Vagina (tissue), 2 donors: ENCODE data around the gene NIPA2. TPM values are rescaled to one million over a fixed set of nuclear protein-coding genes. Genes with fewer than 3 reads are reported as not detected.

Experiments
- DNase-seq, 2 donors: peaks; one replicate each; pipeline ENCODE4 v3.0.0-alpha.2; 2017; ENCODE audit errors: extremely low spot score in 2 of 2
- H3K27ac ChIP-seq: fragments of 200-600 bp; sonication (generic); one replicate; pipeline ENCODE4 v1.5.1; 2019
- H3K27me3 ChIP-seq: fragments of 200-600 bp; sonication (generic); one replicate; pipeline ENCODE4 v1.5.1; 2019
- H3K36me3 ChIP-seq, 2 donors: fragments of 200-600 bp; sonication (generic); one replicate each; pipeline ENCODE4 v1.5.1; 2017 to 2019
- H3K4me1 ChIP-seq: fragments of 200-600 bp; sonication (generic); one replicate; pipeline ENCODE4 v1.5.1; 2019
- H3K4me3 ChIP-seq, 2 donors: fragments of 200-600 bp; sonication (generic); 1 replicate in 1 of 2; 2 replicates in 1 of 2; pipeline ENCODE4 v1.5.1; 2016 to 2019
- H3K9me3 ChIP-seq: fragments of 200-600 bp; sonication (generic); one replicate; pipeline ENCODE4 v1.5.1; 2019
- POLR2A ChIP-seq, 2 donors: fragments of 450-650 bp; IDR thresholded peaks; one replicate each; pipeline ENCODE4 v1.6.1; 2017; ENCODE audit warnings: antibody characterized with exemption in 2 of 2, mild to moderate bottlenecking in 2 of 2, moderate library complexity in 2 of 2
- POLR2AphosphoS5 ChIP-seq, 2 donors: sonication (generic); formaldehyde crosslinking; IDR thresholded peaks; one replicate each; pipeline ENCODE4 v1.9.0; 2017; ENCODE audit warnings: antibody characterized with exemption in 2 of 2, mild to moderate bottlenecking in 2 of 2, low read depth in 1 of 2; ENCODE audit not compliant: insufficient read depth in 1 of 2
- intact Hi-C: fragments of 100-400 bp; cut with DNase I; formaldehyde crosslinking; loops from one replicate; pipeline ENCODE4 v1.15.1; 2023
- total RNA-seq: library from RNA; depleted of rRNA; stranded (reverse); fragments of >200 nt; gene quantifications from one replicate; pipeline ENCODE4 v1.2.3, GENCODE V29; 2016
- TF ChIP-seq, protein P1 (sequence below), 3 experiments: fragments of 450-650 bp in 2 of 3; fragments of 200-600 bp in 1 of 3; sonication (generic) in 1 of 3; IDR thresholded peaks; one replicate each; pipeline ENCODE4 v1.5.1; 2017 to 2019; ENCODE audit warnings: antibody characterized with exemption in 3 of 3, mild to moderate bottlenecking in 2 of 3, moderate library complexity in 2 of 3

The NIPA2 gene
- total RNA-seq, 1 donor from 2014 or later: 23.1 TPM

- TF ChIP-seq, protein P1, sequence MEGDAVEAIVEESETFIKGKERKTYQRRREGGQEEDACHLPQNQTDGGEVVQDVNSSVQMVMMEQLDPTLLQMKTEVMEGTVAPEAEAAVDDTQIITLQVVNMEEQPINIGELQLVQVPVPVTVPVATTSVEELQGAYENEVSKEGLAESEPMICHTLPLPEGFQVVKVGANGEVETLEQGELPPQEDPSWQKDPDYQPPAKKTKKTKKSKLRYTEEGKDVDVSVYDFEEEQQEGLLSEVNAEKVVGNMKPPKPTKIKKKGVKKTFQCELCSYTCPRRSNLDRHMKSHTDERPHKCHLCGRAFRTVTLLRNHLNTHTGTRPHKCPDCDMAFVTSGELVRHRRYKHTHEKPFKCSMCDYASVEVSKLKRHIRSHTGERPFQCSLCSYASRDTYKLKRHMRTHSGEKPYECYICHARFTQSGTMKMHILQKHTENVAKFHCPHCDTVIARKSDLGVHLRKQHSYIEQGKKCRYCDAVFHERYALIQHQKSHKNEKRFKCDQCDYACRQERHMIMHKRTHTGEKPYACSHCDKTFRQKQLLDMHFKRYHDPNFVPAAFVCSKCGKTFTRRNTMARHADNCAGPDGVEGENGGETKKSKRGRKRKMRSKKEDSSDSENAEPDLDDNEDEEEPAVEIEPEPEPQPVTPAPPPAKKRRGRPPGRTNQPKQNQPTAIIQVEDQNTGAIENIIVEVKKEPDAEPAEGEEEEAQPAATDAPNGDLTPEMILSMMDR (IDR thresholded peaks at IDR 0.05): no peak
- no peak for TF ChIP-seq POLR2AphosphoS5 (IDR thresholded peaks at IDR 0.05; ENCODE audit: insufficient read depth in 1 of 2, low read depth in 1 of 2)
- TF ChIP-seq POLR2A (IDR thresholded peaks at IDR 0.05): no peak
- no peaks in the 10 kb centered on the region for H3K27me3 ChIP-seq
- intact Hi-C loops: no loop called here
- H3K9me3 ChIP-seq: no peaks in the 10 kb centered on the region
- no peak overlapping the region for H3K4me3 ChIP-seq
- no peaks in the 10 kb centered on the region for H3K4me1 ChIP-seq
- H3K36me3 ChIP-seq: peaks cover under 1 to 89% of the 10 kb centered on the region in 2 donors
- no peak overlapping the region for H3K27ac ChIP-seq
- DNase-seq: no peak
Measured at GRCh38 chr15:22874256-22874655, 35.8 kb downstream of the NIPA2 start.

GRCh38 chr15:22874966-22875365, 36.5 kb downstream of the NIPA2 start:
- TF ChIP-seq POLR2AphosphoS5 (IDR thresholded peaks at IDR 0.05; ENCODE audit: insufficient read depth in 1 of 2, low read depth in 1 of 2): no peak
- TF ChIP-seq, protein P1 (IDR thresholded peaks at IDR 0.05): no peak
- TF ChIP-seq POLR2A (IDR thresholded peaks at IDR 0.05): no peak
- Histone ChIP-seq H3K4me1 (no peaks in the 10 kb centered on the region), H3K27ac (no peak overlapping the region), H3K36me3 (peaks cover 0 to 88% of the 10 kb centered on the region in 2 donors), H3K4me3 (no peak overlapping the region), H3K27me3 (no peaks in the 10 kb centered on the region), H3K9me3 (no peaks in the 10 kb centered on the region)
- intact Hi-C loops: no loop called here
- DNase-seq: no peak

DNA sequence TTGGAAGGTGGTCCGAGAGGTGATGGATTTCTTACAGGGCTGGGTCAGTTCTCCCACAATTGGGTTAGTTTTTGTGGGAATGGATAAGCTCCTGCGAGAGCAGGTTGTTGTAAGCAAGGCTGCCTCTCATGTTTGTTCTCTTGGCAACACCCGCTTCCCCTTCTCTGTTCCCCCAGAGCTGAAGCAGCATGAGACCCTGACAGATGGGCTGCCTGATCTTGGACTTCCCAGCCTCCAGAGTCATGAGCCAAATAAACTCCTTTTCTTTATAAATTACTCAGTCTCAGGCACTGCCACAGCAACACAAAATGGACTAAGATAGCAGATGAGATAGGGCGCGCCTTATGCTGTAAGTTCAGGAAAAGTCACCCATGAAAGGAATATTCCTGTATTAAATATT, 38.7 kb downstream of the NIPA2 start:
- no peaks in the 10 kb centered on the region for H3K9me3 ChIP-seq
- H3K4me1 ChIP-seq: no peaks in the 10 kb centered on the region
- peaks cover 4 to 87% of the 10 kb centered on the region in 2 donors for H3K36me3 ChIP-seq
- no peak for DNase-seq
- H3K27me3 ChIP-seq: no peaks in the 10 kb centered on the region
- H3K27ac ChIP-seq: no peak overlapping the region
- H3K4me3 ChIP-seq: no peak overlapping the region
- TF ChIP-seq POLR2A (IDR thresholded peaks at IDR 0.05) (no peak), POLR2AphosphoS5 (IDR thresholded peaks at IDR 0.05; ENCODE audit: insufficient read depth in 1 of 2, low read depth in 1 of 2) (no peak)
- TF ChIP-seq, protein P1 (IDR thresholded peaks at IDR 0.05): no peak
- intact Hi-C loops: no loop called here

GRCh38 chr15:22877607-22878006, 39.1 kb downstream of the NIPA2 start:
- H3K9me3 ChIP-seq: no peaks in the 10 kb centered on the region
- H3K27ac ChIP-seq: no peak overlapping the region
- no peak overlapping the region for H3K4me3 ChIP-seq
- peaks cover 4 to 88% of the 10 kb centered on the region in 2 donors for H3K36me3 ChIP-seq
- no peaks in the 10 kb centered on the region for H3K27me3 ChIP-seq
- no peaks in the 10 kb centered on the region for H3K4me1 ChIP-seq
- intact Hi-C loops: no loop called here
- no peak for TF ChIP-seq POLR2A (IDR thresholded peaks at IDR 0.05)
- DNase-seq: no peak

- no peak for TF ChIP-seq POLR2AphosphoS5 (IDR thresholded peaks at IDR 0.05; ENCODE audit: insufficient read depth in 1 of 2, low read depth in 1 of 2)
- TF ChIP-seq, protein P1 (IDR thresholded peaks at IDR 0.05): no peak
- TF ChIP-seq POLR2A (IDR thresholded peaks at IDR 0.05): no peak
- Histone ChIP-seq H3K27me3 (no peaks in the 10 kb centered on the region), H3K36me3 (peaks cover 4 to 89% of the 10 kb centered on the region in 2 donors), H3K4me1 (no peaks in the 10 kb centered on the region), H3K4me3 (no peak overlapping the region), H3K9me3 (no peaks in the 10 kb centered on the region), H3K27ac (no peak overlapping the region)
- no peak for DNase-seq
- intact Hi-C loops: no loop called here
Measured at GRCh38 chr15:22878103-22878502, 39.6 kb downstream of the NIPA2 start.
